NCI-H1436 (cell line): ENCODE results near the gene TRIP12.
A peak's percentile ranks its signal among the peaks of the same experiment; 100 is the strongest.

Experiments used
- DNase-seq: peaks from one replicate; lab custom pipeline; 2025; lab: John Stamatoyannopoulos, UW

The TRIP12 gene

GRCh38 chr2:229715895-229716507 lies 205.8 kb downstream of the TRIP12 start:
- DNase-seq, result peak; percentile 61

GRCh38 chr2:229714736-229715541 lies 206.9 kb downstream of the TRIP12 start:
- DNase-seq, result peak; percentile 35

- DNase-seq, result peak; percentile 60
Measured at GRCh38 chr2:229714080-229714735, 207.6 kb downstream of the TRIP12 start, which contains the start of gene DNER. Gene DNER, minus strand, starts transcription at chr2:229714555. Its CDS starts 132 bp downstream, at chr2:229714423.
